GM21526 (cell line): ENCODE measurements around the gene MAST4.

Source experiments
- ATAC-seq: cut with Tn5 transposase; IDR thresholded peaks from one replicate; pipeline ENCODE4 v1.9.1; 2021; ENCODE audit warnings: moderate library complexity; ENCODE audit not compliant: unreplicated experiment, low FRiP score

MAST4 gene

GRCh38 chr5:67140413-67140812 is 544.2 kb downstream of the MAST4 start:
- no peak for ATAC-seq

- ATAC-seq, result no peak
Observed at GRCh38 chr5:67141644-67142043, 545.5 kb downstream of the MAST4 start.

GRCh38 chr5:67142816-67143215 is 546.6 kb downstream of the MAST4 start:
- no peak for ATAC-seq

- ATAC-seq, result no peak
Observed at GRCh38 chr5:67143549-67143948, 547.4 kb downstream of the MAST4 start.

GRCh38 chr5:67144183-67144639 is 548.0 kb downstream of the MAST4 start:
- no peak for ATAC-seq

GRCh38 chr5:67146574-67146973 is 550.4 kb downstream of the MAST4 start:
- no peak for ATAC-seq

- no peak for ATAC-seq
Observed at GRCh38 chr5:67146981-67147380, 550.8 kb downstream of the MAST4 start.

GRCh38 chr5:67147760-67148159 is 551.6 kb downstream of the MAST4 start:
- no peak for ATAC-seq

GRCh38 chr5:67149057-67149950 is 553.1 kb downstream of the MAST4 start:
- no peak for ATAC-seq

- no peak for ATAC-seq
Observed at GRCh38 chr5:67149951-67150523, 553.8 kb downstream of the MAST4 start.

- ATAC-seq, result no peak
Observed at GRCh38 chr5:67152400-67152799, 556.2 kb downstream of the MAST4 start.

GRCh38 chr5:67153292-67153691 is 557.1 kb downstream of the MAST4 start:
- ATAC-seq, result no peak

- no peak for ATAC-seq
Observed at GRCh38 chr5:67154556-67155206, 558.5 kb downstream of the MAST4 start.

- peak; percentile 63 for ATAC-seq
Observed at GRCh38 chr5:67156976-67157583, 560.9 kb downstream of the MAST4 start.

GRCh38 chr5:67160272-67160671 is 564.1 kb downstream of the MAST4 start:
- no peak for ATAC-seq

GRCh38 chr5:67160985-67161384 is 564.8 kb downstream of the MAST4 start:
- no peak for ATAC-seq

GRCh38 chr5:67161767-67162166 is 565.6 kb downstream of the MAST4 start:
- no peak for ATAC-seq

- ATAC-seq, result no peak
Observed at GRCh38 chr5:67163231-67163756, 567.1 kb downstream of the MAST4 start.

GRCh38 chr5:67163863-67164595 is 567.8 kb downstream of the MAST4 start:
- ATAC-seq, result no peak

GRCh38 chr5:67164856-67165525 is 568.8 kb downstream of the MAST4 start:
- ATAC-seq, result no peak
